ENCODE measurements around the gene CHSY1. TPM values are rescaled to one million over a fixed set of nuclear protein-coding genes. Genes with fewer than 3 reads are reported as not detected.

Gene CHSY1
- total and polyA plus RNA-seq, 2 donors (not counting 1 experiment from before 2014, with no cell fraction given): 4.7 to 20.3 TPM

DNA sequence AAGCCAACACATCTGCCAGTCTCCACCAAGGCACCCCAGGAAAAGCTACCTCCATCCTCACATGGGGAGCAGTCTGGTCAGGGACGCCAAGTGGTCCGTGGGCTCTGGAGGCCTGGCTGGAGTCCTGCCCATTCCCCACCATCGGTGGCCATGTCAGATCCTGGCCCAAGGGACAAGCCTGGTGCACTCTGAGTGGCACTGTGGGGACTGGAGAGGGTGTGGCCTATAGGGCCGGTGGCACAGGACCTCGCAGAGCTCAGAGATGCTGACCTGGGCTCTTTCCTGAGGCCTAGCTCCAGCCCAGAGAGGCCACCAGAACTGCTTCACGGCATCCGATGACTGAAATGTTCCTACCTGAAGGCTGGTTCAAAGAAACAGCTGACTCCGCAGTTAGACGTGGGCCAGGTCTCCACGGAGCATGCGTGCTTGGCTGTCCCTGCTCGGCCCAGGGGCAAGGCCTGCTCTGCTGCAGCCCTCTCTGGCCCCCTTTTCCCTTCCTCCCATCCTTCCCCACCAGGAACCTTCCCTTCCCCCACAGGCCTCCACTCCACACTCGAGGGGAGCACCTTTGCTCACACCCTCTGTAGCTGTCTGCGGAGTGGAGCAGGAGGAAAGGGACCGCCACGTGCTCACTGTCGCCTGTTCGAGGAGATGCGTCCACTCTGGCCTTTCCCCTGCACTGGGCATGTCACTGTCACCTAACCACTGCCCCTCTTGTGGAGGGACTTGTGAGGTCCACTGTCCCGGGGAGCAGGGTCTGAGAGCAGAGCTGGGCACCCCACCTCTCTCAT, 119.3 kb downstream of the CHSY1 start:
- no peak overlapping the region for H3K9ac ChIP-seq (ENCODE audit: low read length)
- H3K4me2 ChIP-seq (replicated peaks; ENCODE audit: low read depth, low read length, poor library complexity, severe bottlenecking): no peak overlapping the region
- DNase-seq (no peak), ATAC-seq (ENCODE audit: low read depth) (no peak)
- H3K36me3 ChIP-seq (replicated peaks in 1 of 2; ENCODE audit: control extremely low read depth in 1 of 2, control insufficient read depth in 1 of 2, extremely low read depth in 1 of 2, insufficient read depth in 2 of 2, low read length in 1 of 2): no peaks in the 10 kb centered on the region
- H3K4me1 ChIP-seq (ENCODE audit: control insufficient read depth in 2 of 2, insufficient read depth in 2 of 2, low read length in 2 of 2): peaks cover 60 to 69% of the 10 kb centered on the region in 2 donors
- intact Hi-C loops (cut with micrococcal nuclease): no loop called here
- Mint-ChIP-seq H3K4me3 (no peak overlapping the region), H3K27ac (no peak overlapping the region), H3K4me1 (peaks cover 64% of the 10 kb centered on the region), H3K9me3 (ENCODE audit: insufficient read depth) (no peaks in the 10 kb centered on the region), H3K27me3 (no peaks in the 10 kb centered on the region)
- H3K27me3 ChIP-seq (replicated peaks in 1 of 4; ENCODE audit: control extremely low read depth in 1 of 4, control insufficient read depth in 3 of 4, insufficient read depth in 4 of 4, low read length in 3 of 4): no peaks in the 10 kb centered on the region
- H4K20me1 ChIP-seq (ENCODE audit: control insufficient read depth, insufficient read depth, low read length, poor library complexity, severe bottlenecking): no peaks in the 10 kb centered on the region
- no peak overlapping the region for H3K4me3 ChIP-seq (ENCODE audit: control extremely low read depth in 1 of 5, extremely low read depth in 1 of 5, insufficient read depth in 1 of 5, low read depth in 2 of 5, low read length in 4 of 5)
- POLR2A ChIA-PET: no interaction called here
- peaks cover 0 to 24% (median 2%) of the 10 kb centered on the region in 3 donors for H3K9me3 ChIP-seq (ENCODE audit: control extremely low read depth in 1 of 3, control insufficient read depth in 2 of 3, insufficient read depth in 1 of 3, low read length in 2 of 3)
- CTCF ChIA-PET: no interaction called here
- H3K27ac ChIP-seq (ENCODE audit: low read length in 2 of 2): no peak overlapping the region
- no peaks in the 10 kb centered on the region for H3K79me2 ChIP-seq (ENCODE audit: control insufficient read depth, insufficient read depth, low read length)
- TF ChIP-seq, protein P1, sequence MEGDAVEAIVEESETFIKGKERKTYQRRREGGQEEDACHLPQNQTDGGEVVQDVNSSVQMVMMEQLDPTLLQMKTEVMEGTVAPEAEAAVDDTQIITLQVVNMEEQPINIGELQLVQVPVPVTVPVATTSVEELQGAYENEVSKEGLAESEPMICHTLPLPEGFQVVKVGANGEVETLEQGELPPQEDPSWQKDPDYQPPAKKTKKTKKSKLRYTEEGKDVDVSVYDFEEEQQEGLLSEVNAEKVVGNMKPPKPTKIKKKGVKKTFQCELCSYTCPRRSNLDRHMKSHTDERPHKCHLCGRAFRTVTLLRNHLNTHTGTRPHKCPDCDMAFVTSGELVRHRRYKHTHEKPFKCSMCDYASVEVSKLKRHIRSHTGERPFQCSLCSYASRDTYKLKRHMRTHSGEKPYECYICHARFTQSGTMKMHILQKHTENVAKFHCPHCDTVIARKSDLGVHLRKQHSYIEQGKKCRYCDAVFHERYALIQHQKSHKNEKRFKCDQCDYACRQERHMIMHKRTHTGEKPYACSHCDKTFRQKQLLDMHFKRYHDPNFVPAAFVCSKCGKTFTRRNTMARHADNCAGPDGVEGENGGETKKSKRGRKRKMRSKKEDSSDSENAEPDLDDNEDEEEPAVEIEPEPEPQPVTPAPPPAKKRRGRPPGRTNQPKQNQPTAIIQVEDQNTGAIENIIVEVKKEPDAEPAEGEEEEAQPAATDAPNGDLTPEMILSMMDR (IDR thresholded peaks at IDR 0.05): no peak
- no peak for TF ChIP-seq EZH2 (IDR thresholded peaks at IDR 0.05; ENCODE audit: borderline replicate concordance, insufficient read depth, low read depth, low read length, poor library complexity, severe bottlenecking)
- H2AFZ ChIP-seq (ENCODE audit: insufficient read depth, low read depth, low read length, poor library complexity, severe bottlenecking): no peak overlapping the region
- 97% methylated on average over 20 of the region's 20 CpGs for WGBS (ENCODE audit: insufficient coverage)
